H9 (cell line): ENCODE results near the gene LRTM2. TPM values are rescaled to one million over a fixed set of nuclear protein-coding genes. Genes with fewer than 3 reads are reported as not detected.
A peak's percentile ranks its signal among the peaks of the same experiment; 100 is the strongest.

Experiments
- DNase-seq: peaks from one replicate; pipeline ENCODE4 v3.0.0-alpha.2; 2017
- H2AFZ ChIP-seq: one replicate; pipeline ENCODE4 v1.6.1; 2013; ENCODE audit warnings: mild to moderate bottlenecking, low read length, control low read depth, moderate library complexity
- H2AK5ac ChIP-seq: 2 replicates; pipeline ENCODE4 v1.6.1; 2013; ENCODE audit warnings: low read length, control low read depth, mixed read lengths; ENCODE audit not compliant: insufficient read length
- H2BK120ac ChIP-seq: one replicate; pipeline ENCODE4 v1.6.1; 2013; ENCODE audit warnings: low read depth, mild to moderate bottlenecking, low read length, control low read depth, inconsistent platforms; ENCODE audit not compliant: poor library complexity, severe bottlenecking
- H2BK12ac ChIP-seq: 2 replicates; pipeline ENCODE4 v1.6.1; 2013; ENCODE audit warnings: low read length, control low read depth, mixed read lengths, low read depth; ENCODE audit not compliant: insufficient read length
- H2BK15ac ChIP-seq: 2 replicates; pipeline ENCODE4 v1.6.1; 2013; ENCODE audit warnings: low read depth, low read length, control low read depth
- H2BK20ac ChIP-seq: one replicate; pipeline ENCODE4 v1.6.1; 2013; ENCODE audit warnings: low read depth, mild to moderate bottlenecking, low read length, control low read depth, inconsistent platforms; ENCODE audit not compliant: poor library complexity, severe bottlenecking
- H2BK5ac ChIP-seq: 2 replicates; pipeline ENCODE4 v1.6.1; 2013; ENCODE audit warnings: low read length, control low read depth, mixed read lengths; ENCODE audit not compliant: insufficient read length
- H3K14ac ChIP-seq: 2 replicates; pipeline ENCODE4 v1.6.1; 2013; ENCODE audit warnings: low read length, control low read depth; ENCODE audit not compliant: insufficient read depth
- H3K18ac ChIP-seq: 2 replicates; pipeline ENCODE4 v1.6.1; 2013; ENCODE audit warnings: low read depth, mild to moderate bottlenecking, mixed read lengths, low read length, control low read depth; ENCODE audit not compliant: insufficient read length
- H3K23ac ChIP-seq: 2 replicates; pipeline ENCODE4 v1.6.1; 2013; ENCODE audit warnings: low read length, control low read depth, mixed read lengths, low read depth; ENCODE audit not compliant: insufficient read length
- H3K23me2 ChIP-seq: 2 replicates; pipeline ENCODE4 v1.6.1; 2013; ENCODE audit warnings: low read depth, mild to moderate bottlenecking, mixed read lengths, low read length, control low read depth; ENCODE audit not compliant: insufficient read length, poor library complexity, severe bottlenecking
- H3K27ac ChIP-seq: 2 replicates; pipeline ENCODE4 v1.5.1; 2013; ENCODE audit warnings: low read length, control low read depth, mixed read lengths, low read depth; ENCODE audit not compliant: insufficient read length
- H3K27me3 ChIP-seq: 2 replicates; pipeline ENCODE4 v1.6.1; 2013; ENCODE audit warnings: low read length, control low read depth, inconsistent platforms; ENCODE audit not compliant: insufficient read depth
- H3K4ac ChIP-seq: 2 replicates; pipeline ENCODE4 v1.6.1; 2013; ENCODE audit warnings: low read depth, mild to moderate bottlenecking, control low read depth, inconsistent platforms, low read length, moderate library complexity
- H3K4me1 ChIP-seq: 2 replicates; pipeline ENCODE4 v1.6.1; 2013; ENCODE audit warnings: low read length, control low read depth, inconsistent platforms; ENCODE audit not compliant: insufficient read depth
- H3K4me2 ChIP-seq: 2 replicates; pipeline ENCODE4 v1.6.1; 2013; ENCODE audit warnings: low read length, control low read depth, mixed read lengths; ENCODE audit not compliant: insufficient read length, insufficient read depth
- H3K56ac ChIP-seq: 2 replicates; pipeline ENCODE4 v1.6.1; 2013; ENCODE audit warnings: low read depth, mild to moderate bottlenecking, mixed read lengths, low read length, control low read depth; ENCODE audit not compliant: insufficient read length
- H3K79me1 ChIP-seq: 2 replicates; pipeline ENCODE4 v1.6.1; 2013; ENCODE audit warnings: low read depth, mild to moderate bottlenecking, moderate library complexity, low read length, control low read depth, inconsistent platforms; ENCODE audit not compliant: insufficient read depth, poor library complexity, severe bottlenecking
- H3K79me2 ChIP-seq: 2 replicates; pipeline ENCODE4 v1.6.1; 2013; ENCODE audit warnings: low read length, control low read depth, inconsistent platforms; ENCODE audit not compliant: insufficient read depth
- H3K9ac ChIP-seq: 2 replicates; pipeline ENCODE4 v1.6.1; 2013; ENCODE audit warnings: low read length, control low read depth, mixed read lengths; ENCODE audit not compliant: insufficient read length; ENCODE audit errors: extremely low read depth
- H3K9me3 ChIP-seq: one replicate; pipeline ENCODE4 v1.6.1; 2013; ENCODE audit warnings: low read depth, low read length, inconsistent platforms; ENCODE audit not compliant: control insufficient read depth
- H3T11ph ChIP-seq: one replicate; pipeline ENCODE4 v1.6.1; 2013; ENCODE audit warnings: mild to moderate bottlenecking, low read length, control low read depth, inconsistent platforms
- H4K20me1 ChIP-seq: one replicate; pipeline ENCODE4 v1.6.1; 2013; ENCODE audit not compliant: control insufficient read depth, insufficient read length, insufficient read depth
- H4K5ac ChIP-seq: 2 replicates; pipeline ENCODE4 v1.6.1; 2013; ENCODE audit warnings: low read depth, mild to moderate bottlenecking, mixed read lengths, low read length, control low read depth; ENCODE audit not compliant: insufficient read length
- H4K8ac ChIP-seq: replicated peaks from 2 replicates; pipeline ENCODE4 v1.6.1; 2013; ENCODE audit warnings: low read length, control low read depth, mixed read lengths, low read depth; ENCODE audit not compliant: insufficient read length
- H4K91ac ChIP-seq: 2 replicates; pipeline ENCODE4 v1.6.1; 2013; ENCODE audit warnings: low read depth, mild to moderate bottlenecking, moderate library complexity, mixed read lengths, low read length, control low read depth; ENCODE audit not compliant: insufficient read length
- H3K27ac Mint-ChIP-seq, 3 experiments: 2 replicates in 2 of 3; 3 replicates in 1 of 3; pipeline ENCODE4 v1.8.0; 2020 to 2021; ENCODE audit warnings: mixed read lengths in 3 of 3, mild to moderate bottlenecking in 1 of 3, moderate library complexity in 1 of 3
- H3K27me3 Mint-ChIP-seq: 2 replicates; pipeline ENCODE4 v1.8.0; 2021; ENCODE audit warnings: low read depth, mild to moderate bottlenecking, moderate library complexity, mixed read lengths
- H3K36me3 Mint-ChIP-seq, 3 experiments: 2 replicates in 2 of 3; 3 replicates in 1 of 3; pipeline ENCODE4 v1.8.0; 2020 to 2021; ENCODE audit warnings: low read depth in 3 of 3, mixed read lengths in 3 of 3; ENCODE audit not compliant: insufficient read depth in 1 of 3
- H3K4me1 Mint-ChIP-seq, 2 experiments: 2 replicates each; pipeline ENCODE4 v1.8.0; 2020; ENCODE audit warnings: mixed read lengths in 2 of 2
- H3K4me3 Mint-ChIP-seq, 2 experiments: 2 replicates in 1 of 2; 3 replicates in 1 of 2; pipeline ENCODE4 v1.8.0; 2020 to 2021; ENCODE audit warnings: mild to moderate bottlenecking in 2 of 2, mixed read lengths in 2 of 2, moderate library complexity in 1 of 2
- H3K9me3 Mint-ChIP-seq, 2 experiments: 2 replicates in 1 of 2; 3 replicates in 1 of 2; pipeline ENCODE4 v1.8.0; 2020; ENCODE audit warnings: mild to moderate bottlenecking in 2 of 2, mixed read lengths in 2 of 2, moderate library complexity in 1 of 2
- CTCF ChIP-seq: fragments of 200-600 bp; sonication (generic); conservative IDR thresholded peaks from 3 replicates; pipeline ENCODE4 v1.8.0; 2021; ENCODE audit warnings: antibody characterized with exemption, mild to moderate bottlenecking
- WGBS: extraction: QIAGEN DNeasy Blood & Tissue Kit; methylation state at CpG from one replicate; pipeline ENCODE4 v1.1.7; 2013; ENCODE audit warnings: missing lambda C conversion rate, low lambda C conversion rate, mixed read lengths; ENCODE audit not compliant: insufficient read length; ENCODE audit errors: extremely low coverage; 5-methylcytosine and 5-hydroxymethylcytosine counted together
- total RNA-seq: library from RNA; stranded (reverse); gene quantifications from 2 replicates; pipeline ENCODE4 v1.2.1, GENCODE V29; 2021

The LRTM2 gene
- total RNA-seq, 1 experiment from 2014 or later = not detected

- H3K4ac ChIP-seq = no peak overlapping the region
- H4K5ac ChIP-seq = no peak overlapping the region
- H3K4me1 Mint-ChIP-seq = no peaks in the 10 kb centered on the region
- no peak overlapping the region for H3K4me3 Mint-ChIP-seq
- H3K14ac ChIP-seq = no peak overlapping the region
- H2BK20ac ChIP-seq = no peak overlapping the region
- no peak overlapping the region for H2BK15ac ChIP-seq
- H3K23me2 ChIP-seq = no peaks in the 10 kb centered on the region
- no peaks in the 10 kb centered on the region; a peak in 1 of 7 replicates for H3K36me3 Mint-ChIP-seq
- H3K27me3 ChIP-seq = no peaks in the 10 kb centered on the region
- no peaks in the 10 kb centered on the region for H3K4me1 ChIP-seq
- TF ChIP-seq CTCF = no peak
- no peak overlapping the region for H4K8ac ChIP-seq
- no peak overlapping the region for H3K4me2 ChIP-seq
- DNase-seq = peak; percentile 23
- H3K9me3 Mint-ChIP-seq = no peaks in the 10 kb centered on the region
- H3K27ac ChIP-seq = no peak overlapping the region
- no peak overlapping the region for H3K23ac ChIP-seq
- H4K20me1 ChIP-seq = no peaks in the 10 kb centered on the region
- no CpG with 5 or more reads among the region's 18 CpGs for WGBS
- no peak overlapping the region for H3K9ac ChIP-seq
- H2BK12ac ChIP-seq = no peak overlapping the region
- no peak overlapping the region for H2BK5ac ChIP-seq
- no peaks in the 10 kb centered on the region for H3K9me3 ChIP-seq
- H3K27ac Mint-ChIP-seq = peak overlapping the region in 1 of 3 experiments; percentile 62; a peak in 2 of 7 replicates
- no peak overlapping the region for H2BK120ac ChIP-seq
- no peak overlapping the region for H3K18ac ChIP-seq
- H2AFZ ChIP-seq = no peak overlapping the region
- no peaks in the 10 kb centered on the region for H3K79me2 ChIP-seq
- H3K56ac ChIP-seq = no peak overlapping the region
- H2AK5ac ChIP-seq = no peak overlapping the region
- no peak overlapping the region for H4K91ac ChIP-seq
- H3K27me3 Mint-ChIP-seq = peaks cover 4% of the 10 kb centered on the region
- H3T11ph ChIP-seq = no peak overlapping the region
- no peaks in the 10 kb centered on the region for H3K79me1 ChIP-seq
Observed at GRCh38 chr12:1880153-1880845, 59.9 kb downstream of the LRTM2 start.
